ENCODE measurements around the gene NCSTN.
"Not testable (repeated sequence)": the region's sequence is repeated elsewhere in the genome, so short reads cannot be mapped to it uniquely, and the experiment has no call there.

The NCSTN gene

DNA sequence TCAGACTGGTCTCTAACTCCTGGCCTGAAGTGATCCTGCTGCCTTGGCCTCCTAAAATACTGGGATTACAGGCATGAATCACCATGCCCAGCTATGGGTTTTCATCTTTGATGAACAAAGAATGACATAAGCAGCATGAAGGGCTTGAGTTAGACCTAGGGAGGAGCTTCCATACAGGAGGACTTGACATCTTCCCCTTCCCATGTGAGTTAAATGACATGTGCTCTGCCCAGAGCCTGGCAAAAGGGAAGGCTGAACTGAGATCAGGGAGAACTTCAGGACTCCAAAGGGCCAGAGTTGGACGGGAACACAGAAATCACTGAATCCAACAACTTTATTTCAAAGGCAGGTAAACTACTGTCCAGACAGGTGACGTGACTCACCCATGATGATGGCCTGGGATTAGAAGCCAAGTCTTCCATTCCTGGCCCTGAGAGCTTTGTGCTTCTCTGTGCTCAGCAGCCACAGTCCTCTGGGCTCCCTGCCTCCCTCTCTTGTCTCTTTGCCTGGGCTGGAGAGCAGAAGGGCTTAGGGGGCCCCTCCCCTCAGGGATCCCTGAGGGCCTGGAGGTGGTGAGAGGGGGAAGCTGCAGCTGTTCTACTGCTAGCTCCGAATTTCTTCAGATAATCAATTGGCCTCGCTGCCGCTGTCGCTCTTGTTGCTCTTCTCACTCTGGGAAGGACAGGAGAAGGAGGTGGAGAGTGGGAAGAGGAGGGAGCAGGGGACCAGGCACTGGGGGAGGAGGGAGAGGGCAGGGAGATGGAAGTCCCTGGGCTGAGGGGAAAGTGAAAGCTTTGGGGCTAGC lies 31.3 kb downstream of the NCSTN start:
- DNase-seq, result peak; percentile 80

DNA sequence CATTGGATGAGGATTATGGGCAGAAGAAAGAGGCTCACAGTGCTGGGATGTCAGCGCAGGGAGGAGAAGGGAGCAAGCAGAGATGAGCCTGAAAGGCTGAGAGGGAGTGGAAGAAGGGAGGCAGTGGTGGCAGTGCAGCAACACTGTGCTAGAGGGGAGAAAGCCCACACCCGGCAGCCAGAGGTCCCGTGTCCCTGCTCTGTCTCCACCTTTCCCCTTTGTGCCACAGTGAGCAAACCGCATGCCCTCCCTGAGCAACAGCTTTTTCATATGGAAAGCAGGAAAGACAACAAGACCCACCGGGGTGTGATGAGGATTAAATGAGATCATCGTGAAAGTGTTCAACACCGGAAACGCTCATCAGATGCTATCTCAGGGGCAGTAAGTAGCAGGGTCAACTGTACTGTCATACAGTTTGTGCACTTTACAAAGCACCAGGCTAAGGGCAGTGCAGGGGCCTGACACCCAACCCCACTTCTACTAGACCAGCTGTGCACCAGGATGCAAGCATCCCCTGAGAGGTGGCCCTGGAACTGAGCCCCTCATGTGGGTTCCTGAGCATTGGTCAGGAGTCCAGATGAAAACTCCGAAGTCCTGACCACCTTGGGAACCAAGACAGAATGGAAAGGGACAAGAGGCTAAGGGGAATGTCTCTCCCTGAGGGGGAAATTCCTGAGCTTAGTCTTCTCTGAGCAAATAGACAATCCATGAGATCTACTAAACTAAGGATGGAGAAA lies 32.8 kb downstream of the NCSTN start:
- peak; percentile 73 for DNase-seq

DNA sequence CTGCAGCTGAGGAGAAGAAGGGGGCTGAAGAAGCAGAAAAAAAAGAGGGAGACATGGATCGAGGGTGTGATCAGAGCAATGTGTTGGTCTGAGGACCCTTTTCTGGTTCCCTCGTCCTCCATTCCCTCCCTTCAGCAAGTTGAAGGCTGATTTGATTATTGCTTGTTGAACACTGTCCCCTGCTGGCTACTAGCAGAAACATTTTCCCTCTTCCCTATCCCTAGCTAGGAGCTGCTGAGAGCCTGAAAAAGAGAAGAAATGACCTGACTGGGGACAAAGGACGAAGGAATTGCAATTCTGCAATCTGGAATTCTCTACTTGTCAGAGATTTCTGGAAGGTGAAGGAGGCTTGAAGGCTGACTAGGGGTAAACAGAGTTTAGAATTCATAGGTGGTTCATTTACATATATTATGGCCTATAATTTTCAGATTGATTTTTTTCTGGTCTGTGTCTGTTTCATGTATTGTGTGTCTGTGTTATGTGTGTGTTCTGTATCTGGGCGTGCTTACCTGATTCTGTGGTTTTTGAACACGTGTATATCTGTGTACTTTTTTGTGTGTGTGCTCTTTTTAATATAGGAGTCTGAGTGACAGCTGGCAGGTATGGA lies 33.4 kb downstream of the NCSTN start:
- peak; percentile 87 for DNase-seq

DNA sequence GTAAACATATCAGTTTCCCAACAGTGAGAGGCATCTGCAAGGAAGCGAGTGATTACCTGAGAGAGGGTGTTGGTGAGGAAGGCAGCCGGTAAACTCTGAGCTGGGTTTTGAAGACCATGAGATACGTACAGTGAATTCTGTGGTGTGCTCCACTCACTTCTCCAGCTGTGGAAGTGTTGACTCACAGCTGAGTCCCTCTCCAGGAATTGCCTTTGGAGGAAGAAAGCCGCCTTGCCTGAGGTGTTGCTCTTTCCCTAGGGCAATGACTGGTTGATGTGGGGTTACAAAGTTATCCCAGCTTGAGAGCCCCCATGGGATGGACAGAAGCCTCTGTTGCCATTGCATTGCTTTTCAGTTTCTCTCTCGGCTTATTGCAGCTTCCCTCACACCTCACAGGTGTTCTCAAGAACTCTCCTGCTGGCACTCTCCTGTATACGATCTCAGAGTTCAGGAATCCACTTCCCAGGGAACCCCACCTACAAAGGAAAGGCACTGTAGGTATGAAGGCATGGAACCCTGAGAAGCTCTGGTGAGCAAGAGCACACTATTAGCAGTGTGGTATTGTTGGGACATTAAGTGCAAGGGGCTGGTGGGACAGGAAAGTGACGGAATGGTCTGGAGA lies 34.5 kb downstream of the NCSTN start:
- no peak for DNase-seq

DNA sequence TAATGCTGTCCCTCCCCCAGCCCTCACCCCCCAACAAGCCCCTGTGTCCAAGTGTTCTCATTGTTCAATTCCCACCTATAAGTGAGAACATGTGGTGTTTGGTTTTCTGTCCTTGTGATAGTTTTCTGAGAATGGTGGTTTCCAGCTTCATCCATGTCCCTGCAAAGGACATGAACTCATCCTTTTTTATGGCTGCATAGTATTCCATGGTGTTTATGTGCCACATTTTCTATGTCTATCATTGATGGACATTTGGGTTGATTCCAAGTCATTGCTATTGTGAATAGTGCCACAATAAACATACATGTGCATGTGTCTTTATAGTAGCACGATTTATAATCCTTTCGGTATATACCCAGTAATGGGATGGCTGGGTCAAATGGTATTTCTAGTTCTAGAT lies 41.6 kb downstream of the NCSTN start:
- not testable (repeated sequence) for DNase-seq

DNA sequence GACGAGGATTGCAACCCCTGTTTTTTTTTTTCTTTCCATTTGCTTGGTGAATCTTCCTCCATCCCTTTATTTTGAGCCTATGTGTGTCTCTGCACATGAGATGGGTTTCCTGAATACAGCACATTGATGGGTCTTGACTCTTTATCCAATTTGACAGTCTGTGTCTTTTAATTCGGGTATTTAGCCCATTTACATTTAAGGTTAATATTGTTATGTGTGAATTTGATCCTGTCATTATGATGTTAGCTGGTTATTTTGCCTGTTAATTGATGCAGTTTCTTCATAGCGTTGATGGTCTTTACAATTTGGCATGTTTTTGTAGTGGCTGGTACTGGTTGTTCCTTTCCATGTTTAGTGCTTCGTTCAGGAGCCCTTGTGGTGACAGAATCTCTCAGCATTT lies 45.2 kb downstream of the NCSTN start:
- DNase-seq, result not testable (repeated sequence)

DNA sequence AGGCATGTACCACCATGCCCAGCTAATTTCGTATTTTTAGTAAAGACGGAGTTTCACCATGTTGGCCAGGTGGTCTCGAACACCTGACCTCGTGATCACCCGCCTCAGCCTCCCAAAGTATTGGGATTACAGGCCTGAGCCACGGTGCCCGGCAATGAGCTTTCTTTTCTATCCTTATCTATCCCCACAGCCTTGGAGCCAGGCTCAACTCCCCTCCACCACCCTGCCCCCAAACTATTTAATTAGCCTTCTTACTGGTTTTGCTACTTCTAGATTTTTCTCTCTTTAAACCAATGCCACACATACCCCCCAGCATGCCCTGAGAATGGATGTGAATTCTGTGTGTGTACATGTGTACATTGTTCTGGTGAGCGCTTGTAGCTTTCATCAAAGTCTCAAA lies 51.5 kb downstream of the NCSTN start:
- no peak for DNase-seq

DNA sequence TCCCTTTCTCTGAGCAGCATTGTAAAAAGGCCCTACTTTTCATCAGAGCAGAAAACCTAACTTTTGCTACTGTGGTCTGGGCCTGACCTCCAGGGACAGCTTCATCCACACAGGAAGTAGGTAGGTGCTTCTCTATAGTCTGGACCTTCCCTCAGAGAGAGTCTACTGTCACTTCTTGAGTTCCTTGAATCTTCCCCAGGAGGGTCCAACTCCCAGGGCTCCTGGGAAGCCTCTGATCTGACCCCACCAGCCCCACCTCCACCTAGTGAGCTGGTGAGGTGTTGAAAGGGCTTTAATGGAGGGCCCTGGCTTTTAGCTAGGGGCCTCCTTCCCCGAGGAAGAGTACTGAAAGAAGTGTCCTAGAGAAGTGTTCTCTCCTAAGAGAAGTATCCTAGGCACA lies 54.5 kb downstream of the NCSTN start:
- DNase-seq, result no peak

DNA sequence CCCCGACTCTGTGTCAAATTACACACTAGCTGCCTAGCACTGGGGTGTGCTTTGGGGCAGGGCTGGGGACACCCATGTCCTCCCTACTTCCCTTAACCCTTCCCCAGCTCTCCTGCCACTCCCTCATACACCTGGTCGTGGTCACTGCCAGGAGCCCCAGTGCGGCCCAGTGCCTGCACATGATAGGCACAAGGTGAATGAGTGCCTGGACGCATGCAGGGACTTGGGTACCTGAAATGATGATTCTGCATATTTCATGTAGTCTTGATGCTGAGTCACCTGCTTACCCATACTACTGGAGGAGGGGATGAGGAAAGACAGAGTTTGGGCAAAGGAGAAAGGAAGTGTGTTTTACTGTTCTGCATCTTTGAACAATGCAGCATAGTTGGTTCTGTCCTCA lies 55.6 kb downstream of the NCSTN start:
- DNase-seq, result no peak

DNA sequence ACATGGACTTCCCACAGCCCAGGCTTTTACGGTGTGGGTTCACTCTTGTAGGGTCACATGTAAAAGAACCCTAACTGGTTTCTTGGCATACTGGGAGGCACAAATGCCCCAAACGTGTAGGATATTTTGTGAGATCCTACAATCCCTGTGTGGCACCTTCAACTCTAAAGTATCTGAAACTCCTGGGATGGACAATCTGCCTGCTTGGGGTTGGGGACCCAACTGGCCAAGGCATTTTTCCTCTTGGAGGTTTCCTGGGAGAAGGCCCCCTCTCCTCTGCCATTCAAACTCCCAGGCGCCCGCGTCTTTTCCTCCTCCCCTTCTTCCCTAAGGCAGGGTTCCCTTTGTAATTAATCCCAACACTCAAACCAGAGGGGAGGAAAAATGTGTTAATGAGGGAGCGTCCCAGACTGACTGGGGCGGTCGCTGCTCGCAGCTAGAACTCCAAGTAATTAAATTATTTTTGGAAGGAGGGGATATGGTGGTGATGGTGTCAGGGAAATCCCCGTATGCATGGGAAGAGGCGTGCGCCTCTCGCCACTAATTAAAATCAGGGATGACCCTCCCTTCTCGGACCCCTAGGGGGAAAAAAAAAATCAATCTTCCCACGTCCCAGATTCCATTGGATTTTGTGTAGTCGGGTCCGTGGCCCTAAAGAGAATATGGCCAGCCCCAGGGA lies 56.5 kb downstream of the NCSTN start:
- peak; percentile 70 for DNase-seq

DNA sequence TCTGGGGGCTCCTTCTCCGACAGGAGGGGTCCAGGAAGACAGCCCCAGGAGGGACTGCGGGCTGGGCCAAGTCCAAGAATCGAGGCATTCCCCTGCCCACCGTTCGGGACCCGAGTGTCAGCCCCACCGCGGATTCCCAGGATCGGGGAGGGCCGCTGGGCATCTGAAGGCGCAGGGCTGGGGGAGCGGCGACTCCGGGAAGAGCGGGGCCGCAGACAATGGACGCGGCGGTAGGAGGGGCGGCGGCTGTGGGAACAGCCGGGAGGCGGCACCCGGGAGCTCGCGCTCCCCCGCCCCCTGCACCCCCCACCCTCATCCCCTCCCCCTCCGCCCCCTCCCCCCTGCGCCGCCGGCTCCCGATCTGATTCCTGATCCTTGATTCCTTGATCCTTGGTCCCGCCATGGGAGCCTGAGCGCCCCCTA lies 57.1 kb downstream of the NCSTN start, which contains the start of gene VANGL2:
VANGL2 (plus strand) TSS at position 342 of the 423 bp plus-strand sequence. CDS start 15,274 bp downstream, outside the sequence.
- peak; percentile 87 for DNase-seq

DNA sequence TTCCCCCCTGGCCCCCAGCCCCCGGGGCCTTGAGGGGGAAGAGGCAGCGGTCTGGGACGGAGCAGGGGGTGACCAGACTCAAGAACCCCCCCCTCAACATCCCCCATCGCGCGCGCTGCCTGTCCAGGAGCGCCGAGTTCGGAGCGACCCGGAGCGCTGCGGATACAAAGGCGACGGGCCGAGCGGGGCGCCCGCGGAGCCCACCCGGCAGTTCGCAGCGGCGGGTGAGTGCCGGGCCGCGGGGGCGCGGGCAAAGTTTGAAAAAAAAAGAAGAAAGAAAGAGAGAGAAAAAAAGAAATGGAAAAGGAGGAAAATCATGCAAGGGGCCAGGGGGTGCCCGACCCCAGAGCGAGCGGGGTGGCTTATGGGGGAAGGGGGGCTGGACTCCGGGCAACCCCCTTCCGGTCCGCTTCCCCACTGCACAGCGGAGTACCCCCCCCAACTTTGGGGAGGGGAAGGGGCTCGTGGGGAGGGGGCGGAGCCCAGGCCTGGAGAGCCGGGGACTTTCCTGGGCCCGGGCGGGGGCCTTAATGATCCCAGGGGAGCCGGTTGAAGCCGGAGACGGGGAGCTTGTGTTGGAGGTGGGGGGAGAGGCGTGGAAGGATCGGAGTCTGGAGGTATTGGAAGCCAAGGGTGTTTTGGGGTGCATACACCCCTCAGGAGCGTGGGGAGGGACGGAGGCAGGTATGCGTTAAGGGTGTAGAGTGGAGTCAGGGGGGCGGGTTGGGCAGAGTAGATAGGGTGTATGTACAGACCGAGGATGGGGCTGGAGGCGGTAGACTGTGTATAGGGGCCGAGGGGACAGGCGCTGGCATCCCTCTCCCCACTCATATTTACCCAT lies 57.7 kb downstream of the NCSTN start:
- DNase-seq, result peak; percentile 70

DNA sequence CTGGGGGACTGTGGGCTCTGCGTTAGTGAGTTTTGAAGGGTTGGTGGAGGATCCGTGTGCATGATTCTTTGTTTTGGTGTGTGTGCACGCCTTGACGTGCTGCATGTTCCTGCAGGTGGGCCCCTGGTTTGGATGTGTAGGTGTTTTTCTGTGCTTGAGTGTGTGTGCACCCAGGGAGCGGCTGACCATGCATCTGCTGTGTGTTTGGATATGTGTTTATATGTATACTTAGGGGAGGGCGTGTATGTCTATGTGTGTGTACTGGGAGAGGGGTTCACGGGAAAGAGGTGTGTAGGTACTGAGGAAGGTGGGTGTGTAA lies 58.3 kb downstream of the NCSTN start:
- peak; percentile 53 for DNase-seq

DNA sequence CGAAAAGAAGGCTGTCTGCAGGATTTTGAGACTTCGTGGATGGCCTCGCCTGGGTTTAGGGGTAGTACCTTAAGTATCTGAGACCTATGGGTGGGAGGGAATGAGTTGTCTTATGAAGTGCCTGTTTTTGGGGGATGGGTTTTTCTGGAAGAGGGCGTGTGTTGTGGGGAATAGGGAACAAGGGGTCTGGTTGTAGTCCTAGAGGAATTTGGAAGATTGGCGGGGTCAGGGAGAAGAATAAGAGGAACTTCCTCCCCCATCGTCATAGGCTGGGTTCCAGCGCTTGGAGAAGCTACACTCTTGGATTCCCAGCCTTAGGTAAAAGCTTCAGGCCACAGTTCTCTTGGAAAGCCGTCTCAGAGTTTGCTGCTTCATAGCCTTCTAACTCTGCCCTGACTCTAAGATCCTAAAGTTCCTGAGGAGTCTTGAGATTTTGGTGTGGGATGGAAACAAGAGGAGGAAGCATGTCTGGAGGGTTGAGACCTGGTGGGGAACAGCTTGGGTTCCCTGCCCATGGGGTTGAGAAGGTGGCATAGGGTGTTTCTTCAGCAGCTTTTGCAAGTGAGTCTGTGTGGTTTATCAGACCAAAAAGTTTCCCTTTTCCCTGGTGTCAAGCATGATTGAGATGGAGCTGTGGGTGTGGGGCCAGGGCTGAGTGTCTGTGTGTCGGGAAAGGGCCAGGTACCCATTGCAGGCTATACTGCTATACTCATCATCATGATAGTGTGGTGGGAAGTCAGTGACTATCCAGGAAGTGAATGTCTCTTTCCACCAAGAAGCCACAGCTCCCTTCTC lies 59.0 kb downstream of the NCSTN start:
- DNase-seq, result no peak

DNA sequence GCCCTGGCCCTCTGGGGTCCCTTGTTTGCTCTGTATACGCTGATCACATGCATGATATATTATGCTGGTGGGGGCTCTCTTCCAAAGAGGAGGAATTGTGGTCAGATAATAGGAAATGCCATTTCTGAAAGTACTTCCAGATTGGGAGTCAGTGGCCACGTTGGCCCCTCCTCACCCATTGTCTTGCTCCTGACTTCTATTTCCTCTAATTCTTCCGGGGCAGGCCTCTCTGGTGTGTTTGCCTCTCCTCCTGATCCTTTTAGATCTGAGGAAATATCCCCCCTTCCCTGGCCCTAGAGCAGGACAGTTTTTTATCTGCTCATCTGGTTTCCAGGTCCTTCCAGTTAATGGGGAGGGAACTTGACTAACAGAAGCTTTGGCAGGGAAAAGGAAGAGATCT lies 60.1 kb downstream of the NCSTN start:
- no peak for DNase-seq

DNA sequence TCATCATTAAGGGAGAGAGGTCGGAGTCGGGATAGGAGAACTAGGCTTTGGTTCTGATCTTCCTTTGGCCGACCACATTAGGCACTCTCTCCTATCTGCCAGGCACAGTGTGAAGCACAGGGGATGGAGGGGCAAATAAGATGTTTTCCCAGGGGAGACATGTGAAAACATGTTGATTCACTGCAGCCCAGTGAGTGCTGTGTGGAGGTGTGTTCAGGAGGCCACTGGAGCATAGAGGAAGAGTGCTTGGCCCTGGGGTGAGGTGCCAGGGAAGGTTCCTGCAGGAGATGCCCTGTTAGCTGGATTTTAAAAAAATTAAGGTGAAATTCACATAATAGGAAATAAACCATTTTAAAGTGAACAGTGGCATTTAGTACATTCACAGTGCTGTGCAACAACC lies 60.9 kb downstream of the NCSTN start:
- DNase-seq, result no peak

DNA sequence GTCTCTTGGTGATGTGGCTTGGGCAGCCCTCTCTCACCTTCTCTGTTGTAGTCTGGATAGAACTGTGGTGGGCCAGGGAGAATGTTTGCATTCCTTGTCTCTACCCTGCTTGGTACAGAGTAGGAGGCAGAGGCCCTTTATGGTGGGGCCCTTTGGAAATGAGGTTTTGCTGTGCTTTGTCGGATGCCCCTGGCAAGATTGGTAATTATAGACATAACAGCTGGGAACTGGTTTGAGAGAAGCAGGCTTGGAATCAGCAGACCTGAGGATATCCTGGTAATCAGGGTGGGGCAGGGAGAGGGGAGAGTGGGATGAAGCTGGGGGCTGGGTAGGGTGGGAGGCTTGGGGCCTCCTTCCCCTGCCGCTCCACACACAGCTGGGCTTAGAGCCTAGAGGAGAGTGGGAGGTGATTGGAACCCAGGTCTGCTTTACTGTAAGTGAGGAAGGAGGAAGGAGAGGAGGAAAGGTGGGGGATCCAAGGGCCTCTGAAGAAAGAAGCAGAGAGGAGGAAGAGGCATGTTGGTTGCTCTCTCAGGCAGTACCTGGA lies 62.2 kb downstream of the NCSTN start:
- DNase-seq, result no peak

DNA sequence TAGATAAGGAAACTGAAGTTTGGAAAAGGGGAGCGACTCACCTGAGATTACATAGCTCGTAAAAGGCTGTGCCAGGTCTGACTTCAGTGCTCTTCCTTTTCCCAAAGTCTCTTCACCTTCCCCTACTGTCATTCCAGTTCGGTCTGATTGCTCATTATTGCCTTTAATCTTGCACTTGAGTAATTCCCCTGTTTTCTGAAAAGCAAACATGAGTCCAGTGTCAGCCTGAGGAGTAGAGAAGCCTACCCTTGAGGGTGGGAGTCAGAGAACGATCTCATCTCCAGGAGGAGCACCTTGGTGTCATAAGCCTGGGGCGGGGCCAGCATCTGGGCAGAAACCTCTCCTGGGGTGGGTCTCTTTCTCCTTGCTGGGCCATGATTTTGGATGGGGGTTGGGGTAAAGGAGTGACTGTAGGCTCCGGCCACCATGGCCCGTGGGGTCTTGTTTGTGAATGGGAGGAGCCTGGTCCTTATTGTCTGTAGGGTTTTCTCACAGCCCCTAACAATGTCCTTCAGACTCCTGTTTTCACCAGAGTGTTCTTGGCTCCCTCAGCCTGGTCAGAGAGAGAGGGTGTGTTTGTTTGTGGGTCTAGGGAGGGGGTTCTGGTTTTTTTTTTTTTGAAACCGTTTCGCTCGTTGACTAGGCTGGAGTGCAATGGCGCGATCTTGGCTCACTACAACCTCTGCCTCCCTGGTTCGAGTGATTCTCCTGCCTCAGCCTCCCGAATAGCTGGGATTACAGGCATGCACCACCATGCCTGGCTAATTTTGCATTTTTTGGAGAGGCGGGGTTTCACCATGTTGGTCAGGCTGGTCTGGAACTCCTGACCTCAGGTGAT lies 63.2 kb downstream of the NCSTN start:
- no peak for DNase-seq

DNA sequence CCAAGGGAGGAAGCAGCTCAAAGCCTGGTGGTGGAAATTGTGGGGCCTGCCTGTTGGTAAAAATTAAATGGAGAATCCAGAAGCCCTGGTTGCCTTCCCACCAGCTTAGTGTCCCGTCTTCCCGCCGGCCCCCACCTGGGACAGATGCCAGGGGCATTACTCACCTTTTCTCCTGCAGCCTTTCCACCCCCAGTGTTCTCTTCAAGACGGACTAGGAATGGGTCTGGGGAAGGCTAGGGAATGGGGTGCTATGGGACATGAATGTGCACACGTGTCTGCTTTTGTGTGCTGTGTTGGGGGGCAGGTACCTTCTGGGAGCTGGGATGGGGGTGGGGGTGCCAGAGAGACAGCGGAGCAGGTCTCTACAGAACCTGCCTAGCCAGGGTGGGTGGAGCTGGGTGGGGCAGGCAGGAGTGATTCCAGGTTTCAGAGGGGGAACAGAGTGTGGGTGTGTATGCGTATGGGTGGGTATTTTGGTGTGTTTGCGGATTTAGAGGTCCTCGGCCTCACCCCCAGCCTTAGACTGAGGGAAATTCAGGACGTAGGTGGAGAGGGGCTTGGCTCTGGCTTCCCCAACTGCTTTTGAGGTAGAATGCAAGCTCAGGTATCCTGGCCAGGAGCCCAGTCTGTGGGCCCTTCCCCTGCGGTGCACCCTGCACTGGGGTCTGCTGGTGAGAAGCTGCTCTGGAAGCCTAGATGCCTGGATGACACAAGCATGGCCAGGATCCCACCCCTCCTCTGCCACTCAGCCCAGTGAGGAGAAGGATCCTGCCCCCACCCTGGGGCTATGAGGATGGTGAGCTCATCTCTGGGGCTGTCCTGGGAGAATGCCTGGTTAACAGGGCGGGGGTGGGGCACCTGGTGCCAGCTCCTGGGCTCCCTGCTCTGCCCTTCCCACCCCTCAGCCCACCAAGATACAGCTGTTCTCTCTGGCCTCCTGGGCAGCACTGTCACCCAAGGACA lies 64.9 kb downstream of the NCSTN start:
- DNase-seq, result no peak

Data from NCI-H69 (cell line).